PC-3 (cell line): ENCODE data around the gene GRIN2B. TPM values are rescaled to one million over a fixed set of nuclear protein-coding genes. Genes with fewer than 3 reads are reported as not detected.

Experiments
- ATAC-seq: fragments of 200-7000 bp; cut with Tn5 transposase; 2 replicates; pipeline ENCODE4 v1.9.1; 2020; ENCODE audit warnings: mild to moderate bottlenecking, moderate library complexity
- BruUV-seq: library from RNA; stranded (reverse); fragments of 400-500 nt; replicated peaks from 2 replicates; lab custom pipeline; 2021; lab: Mats Ljungman, UMichigan
- CTCF ChIA-PET: fragments of 300-600 bp; sonication (Branson Sonifier 250); formaldehyde crosslinking; loops from one replicate; lab custom pipeline; 2022; ENCODE audit warnings: antibody characterized with exemption; lab: Charles Lee
- POLR2A ChIA-PET: fragments of 300-600 bp; sonication (Branson Sonifier 250); formaldehyde crosslinking; loops from one replicate; lab custom pipeline; 2022; ENCODE audit warnings: antibody characterized with exemption; ENCODE audit not compliant: unreplicated experiment; lab: Charles Lee
- DNase-seq: peaks from one replicate; pipeline ENCODE4 v3.0.0-alpha.2; 2015
- H2AFZ ChIP-seq: fragments of 300-600 bp; sonication (generic); 2 replicates; pipeline ENCODE4 v1.6.0; 2016; ENCODE audit warnings: antibody characterized with exemption, low read length
- H3F3A ChIP-seq: fragments of 300-600 bp; sonication (generic); one replicate; pipeline ENCODE4 v1.6.0; 2017; ENCODE audit warnings: antibody characterized with exemption, low read length, control low read depth, mild to moderate bottlenecking; ENCODE audit not compliant: unreplicated experiment
- H3K27ac ChIP-seq: fragments of 300-600 bp; sonication (generic); 2 replicates; pipeline ENCODE4 v1.5.1; 2016; ENCODE audit warnings: mild to moderate bottlenecking, low read length
- H3K27me3 ChIP-seq: fragments of 300-600 bp; sonication (generic); 2 replicates; pipeline ENCODE4 v1.6.1; 2016; ENCODE audit warnings: low read length, mixed read lengths
- H3K36me3 ChIP-seq: fragments of 300-600 bp; sonication (generic); 2 replicates; pipeline ENCODE4 v1.6.1; 2016; ENCODE audit warnings: low read depth, mixed run types, low read length, mixed read lengths
- H3K4me1 ChIP-seq: fragments of 300-600 bp; sonication (generic); 2 replicates; pipeline ENCODE4 v1.5.1; 2016; ENCODE audit warnings: low read length; ENCODE audit not compliant: insufficient read depth
- H3K4me2 ChIP-seq: fragments of 300-600 bp; sonication (generic); 2 replicates; pipeline ENCODE4 v1.6.0; 2016; ENCODE audit warnings: low read length
- H3K4me3 ChIP-seq: fragments of 300-600 bp; sonication (generic); 2 replicates; pipeline ENCODE4 v1.5.1; 2016; ENCODE audit warnings: mild to moderate bottlenecking, low read length, mixed read lengths
- H3K79me2 ChIP-seq: fragments of 300-600 bp; sonication (generic); 2 replicates; pipeline ENCODE4 v1.6.1; 2017; ENCODE audit warnings: low read length, mixed read lengths
- H3K9ac ChIP-seq: fragments of 300-600 bp; sonication (generic); 2 replicates; pipeline ENCODE4 v1.6.0; 2016; ENCODE audit warnings: mild to moderate bottlenecking, low read length
- H3K9me2 ChIP-seq: fragments of 300-600 bp; sonication (generic); replicated peaks from 2 replicates; pipeline ENCODE4 v1.6.1; 2016; ENCODE audit warnings: mixed run types, low read length, mixed read lengths
- H3K9me3 ChIP-seq: fragments of 300-600 bp; sonication (generic); 2 replicates; pipeline ENCODE4 v1.6.1; 2016; ENCODE audit warnings: low read length, mixed read lengths
- H4K20me1 ChIP-seq: fragments of 300-600 bp; sonication (generic); 2 replicates; pipeline ENCODE4 v1.6.1; 2016; ENCODE audit warnings: low read length, mixed read lengths
- EZH2 ChIP-seq: fragments of 300-600 bp; sonication (generic); IDR thresholded peaks from one replicate; pipeline ENCODE4 v1.6.1; 2017; ENCODE audit warnings: antibody characterized with exemption, mild to moderate bottlenecking, low read length; ENCODE audit not compliant: unreplicated experiment
- EZH2phosphoT487 ChIP-seq: fragments of 300-600 bp; sonication (generic); IDR thresholded peaks from 2 replicates; pipeline ENCODE4 v1.6.1; 2018; ENCODE audit warnings: mild to moderate bottlenecking, antibody characterized with exemption, low read length, borderline replicate concordance
- intact Hi-C: fragments of 100-400 bp; cut with micrococcal nuclease; formaldehyde crosslinking; loops from 2 replicates; pipeline ENCODE4 v1.9.0; 2023
- total RNA-seq: library from RNA; depleted of rRNA; stranded (reverse); fragments of >200 nt; gene quantifications from 2 replicates; pipeline ENCODE4 v1.2.3, GENCODE V29; 2014
- TF ChIP-seq, protein P1 (sequence below): fragments of 300-600 bp; sonication (generic); conservative IDR thresholded peaks from 2 replicates; pipeline ENCODE4 v1.5.1; 2017; ENCODE audit warnings: antibody characterized with exemption, low read depth, mild to moderate bottlenecking, low read length

GRIN2B gene
- total RNA-seq, 1 experiment from 2014 or later: not detected

DNA sequence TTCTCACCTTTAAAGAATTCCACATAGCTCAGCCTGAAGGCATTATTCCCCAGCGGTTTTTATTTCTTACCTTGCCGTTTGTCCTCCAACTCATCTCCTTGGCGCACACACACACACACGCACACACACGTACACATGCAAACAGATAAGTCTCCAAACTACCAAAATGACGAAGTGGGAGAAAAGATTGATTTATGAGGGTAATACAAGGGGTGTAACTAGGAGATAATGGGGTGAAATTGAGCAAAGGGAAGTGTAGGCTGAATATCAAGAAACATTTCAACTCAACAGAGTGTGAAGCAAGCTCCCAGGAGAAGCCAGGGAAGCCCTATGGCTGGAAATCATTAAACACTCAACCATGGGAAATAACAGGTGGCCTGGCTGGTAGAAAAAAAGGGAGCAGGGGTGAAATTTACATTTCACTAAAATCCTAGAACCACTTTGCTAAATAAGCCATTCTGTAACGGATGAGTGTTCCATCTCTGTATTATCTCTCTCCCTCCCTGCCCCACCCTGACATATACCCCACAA is 41.0 kb downstream of the GRIN2B start:
- ATAC-seq: no peak
- Histone ChIP-seq H3K27me3 (no peaks in the 10 kb centered on the region), H3K4me3 (no peak overlapping the region), H3K9ac (no peak overlapping the region), H3K36me3 (no peaks in the 10 kb centered on the region), H3K9me3 (no peaks in the 10 kb centered on the region), H3K4me2 (no peak overlapping the region), H4K20me1 (no peaks in the 10 kb centered on the region), H3K9me2 (no peaks in the 10 kb centered on the region), H3K4me1 (peaks cover 3% of the 10 kb centered on the region; the same call in 1 of the 2 replicates), H3K79me2 (no peaks in the 10 kb centered on the region), H3F3A (no peaks in the 10 kb centered on the region), H2AFZ (no peak overlapping the region), H3K27ac (no peak overlapping the region)
- intact Hi-C loops: loop anchor here (5.0 to 10.0 kb wide), 2 partner anchors 203 to 686 kb away; no protein-coding TSS in a partner anchor
- no TSS peak for BruUV-seq
- DNase-seq: no peak
- TF ChIP-seq EZH2phosphoT487: no peak
- no peak for TF ChIP-seq EZH2
- TF ChIP-seq, protein P1, sequence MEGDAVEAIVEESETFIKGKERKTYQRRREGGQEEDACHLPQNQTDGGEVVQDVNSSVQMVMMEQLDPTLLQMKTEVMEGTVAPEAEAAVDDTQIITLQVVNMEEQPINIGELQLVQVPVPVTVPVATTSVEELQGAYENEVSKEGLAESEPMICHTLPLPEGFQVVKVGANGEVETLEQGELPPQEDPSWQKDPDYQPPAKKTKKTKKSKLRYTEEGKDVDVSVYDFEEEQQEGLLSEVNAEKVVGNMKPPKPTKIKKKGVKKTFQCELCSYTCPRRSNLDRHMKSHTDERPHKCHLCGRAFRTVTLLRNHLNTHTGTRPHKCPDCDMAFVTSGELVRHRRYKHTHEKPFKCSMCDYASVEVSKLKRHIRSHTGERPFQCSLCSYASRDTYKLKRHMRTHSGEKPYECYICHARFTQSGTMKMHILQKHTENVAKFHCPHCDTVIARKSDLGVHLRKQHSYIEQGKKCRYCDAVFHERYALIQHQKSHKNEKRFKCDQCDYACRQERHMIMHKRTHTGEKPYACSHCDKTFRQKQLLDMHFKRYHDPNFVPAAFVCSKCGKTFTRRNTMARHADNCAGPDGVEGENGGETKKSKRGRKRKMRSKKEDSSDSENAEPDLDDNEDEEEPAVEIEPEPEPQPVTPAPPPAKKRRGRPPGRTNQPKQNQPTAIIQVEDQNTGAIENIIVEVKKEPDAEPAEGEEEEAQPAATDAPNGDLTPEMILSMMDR: no peak
- POLR2A ChIA-PET: no interaction called here
- CTCF ChIA-PET: no interaction called here

DNA sequence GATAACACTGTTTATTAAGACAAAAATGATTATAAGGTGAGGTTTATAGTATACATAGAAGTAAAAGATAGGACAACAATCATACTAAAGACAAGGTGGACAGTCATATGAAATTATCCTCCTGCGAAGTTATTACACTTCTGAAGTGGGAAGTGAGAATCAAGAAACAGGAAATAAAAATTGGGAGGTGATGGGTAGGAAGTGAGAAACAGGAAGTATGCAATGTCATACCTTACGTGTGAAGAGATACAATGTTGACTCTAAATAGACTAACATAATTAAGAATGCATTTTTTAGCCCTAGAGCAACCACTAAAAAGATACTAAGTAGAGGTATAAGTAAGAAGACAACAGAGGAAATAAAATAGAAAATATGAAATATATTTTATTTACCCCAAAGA is 43.7 kb downstream of the GRIN2B start:
- H3F3A ChIP-seq: no peaks in the 10 kb centered on the region
- no peak overlapping the region for H3K4me2 ChIP-seq
- no peak overlapping the region for H2AFZ ChIP-seq
- CTCF ChIA-PET: no interaction called here
- ATAC-seq (no peak), DNase-seq (no peak)
- H3K27ac ChIP-seq: no peak overlapping the region
- intact Hi-C loops: no loop called here
- no peaks in the 10 kb centered on the region for H3K9me2 ChIP-seq
- H3K4me1 ChIP-seq: peaks cover 3% of the 10 kb centered on the region; the same call in 1 of the 2 replicates
- POLR2A ChIA-PET: no interaction called here
- H3K27me3 ChIP-seq: no peaks in the 10 kb centered on the region
- no peaks in the 10 kb centered on the region for H3K9me3 ChIP-seq
- no peak overlapping the region for H3K9ac ChIP-seq
- H3K36me3 ChIP-seq: no peaks in the 10 kb centered on the region
- no peaks in the 10 kb centered on the region for H3K79me2 ChIP-seq
- TF ChIP-seq EZH2phosphoT487: no peak
- no peaks in the 10 kb centered on the region for H4K20me1 ChIP-seq
- no peak overlapping the region for H3K4me3 ChIP-seq
- BruUV-seq: no TSS peak

DNA sequence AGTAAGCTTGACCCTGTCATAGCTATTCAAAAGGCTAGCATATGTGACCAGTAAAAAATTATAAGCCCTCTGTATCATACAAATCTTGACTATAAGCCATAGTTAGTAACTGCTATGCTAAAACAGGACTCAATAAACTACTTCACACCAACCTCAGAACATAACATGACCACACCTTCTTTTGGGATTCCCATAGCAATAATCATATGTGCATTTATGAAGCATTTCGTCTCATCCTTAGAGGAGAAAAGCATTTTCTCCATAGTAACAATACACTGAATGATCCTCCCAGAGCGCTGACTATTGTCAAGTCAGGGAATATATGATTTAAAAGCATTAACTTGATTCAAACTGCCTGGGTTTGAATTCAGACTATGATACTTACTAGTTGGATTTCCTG is 46.2 kb downstream of the GRIN2B start:
- Histone ChIP-seq H3K9me3 (no peaks in the 10 kb centered on the region), H3K79me2 (no peaks in the 10 kb centered on the region), H3K27me3 (no peaks in the 10 kb centered on the region), H3K4me2 (no peak overlapping the region), H3K9ac (no peak overlapping the region), H3K36me3 (no peaks in the 10 kb centered on the region), H4K20me1 (no peaks in the 10 kb centered on the region), H3F3A (no peaks in the 10 kb centered on the region), H3K9me2 (no peaks in the 10 kb centered on the region), H3K27ac (no peak overlapping the region), H3K4me3 (no peak overlapping the region), H2AFZ (no peak overlapping the region), H3K4me1 (no peaks in the 10 kb centered on the region)
- no peak for ATAC-seq
- TF ChIP-seq EZH2 (no peak), EZH2phosphoT487 (no peak)
- TF ChIP-seq, protein P1: no peak
- no TSS peak for BruUV-seq
- ChIA-PET CTCF (no interaction called here), POLR2A (no interaction called here)
- DNase-seq: no peak
- intact Hi-C loops: no loop called here
